Karpas-422 (cell line): Measurements from ENCODE around the gene DDX55. TPM values are rescaled to one million over a fixed set of nuclear protein-coding genes. Genes with fewer than 3 reads are reported as not detected.
"Not testable (repeated sequence)": the region's sequence is repeated elsewhere in the genome, so short reads cannot be mapped to it uniquely, and the experiment has no call there.

Experiments
- DNase-seq: peaks from one replicate; pipeline ENCODE4 v3.0.0-alpha.2; 2015
- H2AFZ ChIP-seq: fragments of 200-600 bp; sonication (generic); 2 replicates; pipeline ENCODE4 v1.6.1; 2014; ENCODE audit warnings: antibody characterized with exemption, low read length, mixed read lengths
- H3K27ac ChIP-seq: fragments of 200-600 bp; sonication (generic); 2 replicates; pipeline ENCODE4 v1.5.1; 2014; ENCODE audit warnings: mild to moderate bottlenecking, low read length, moderate library complexity
- H3K27me3 ChIP-seq: fragments of 200-600 bp; sonication (generic); 2 replicates; pipeline ENCODE4 v1.6.1; 2014; ENCODE audit warnings: low read length, mixed read lengths
- H3K36me3 ChIP-seq: fragments of 200-600 bp; sonication (generic); 2 replicates; pipeline ENCODE4 v1.6.1; 2014; ENCODE audit warnings: low read length, mixed read lengths; ENCODE audit not compliant: insufficient read depth
- H3K4me1 ChIP-seq: fragments of 200-600 bp; sonication (generic); 2 replicates; pipeline ENCODE4 v1.6.1; 2014; ENCODE audit warnings: mild to moderate bottlenecking, low read length, mixed read lengths
- H3K4me2 ChIP-seq: fragments of 200-600 bp; sonication (generic); 2 replicates; pipeline ENCODE4 v1.6.1; 2014; ENCODE audit warnings: low read length, low read depth, mild to moderate bottlenecking; ENCODE audit not compliant: poor library complexity, severe bottlenecking
- H3K4me3 ChIP-seq: fragments of 200-600 bp; sonication (generic); 2 replicates; pipeline ENCODE4 v1.5.1; 2014; ENCODE audit warnings: mild to moderate bottlenecking, antibody characterized with exemption, low read length, mixed read lengths
- H3K79me2 ChIP-seq: fragments of 200-600 bp; sonication (generic); 2 replicates; pipeline ENCODE4 v1.6.1; 2014; ENCODE audit warnings: mild to moderate bottlenecking, low read length, mixed read lengths
- H3K9ac ChIP-seq: fragments of 200-600 bp; sonication (generic); 2 replicates; pipeline ENCODE4 v1.6.0; 2014; ENCODE audit warnings: low read length
- H3K9me2 ChIP-seq: fragments of 200-600 bp; sonication (generic), shearing (Covaris generic); replicated peaks from 2 replicates; pipeline ENCODE4 v1.6.0; 2014; ENCODE audit warnings: mild to moderate bottlenecking, low read length, moderate library complexity; ENCODE audit not compliant: insufficient read depth
- H3K9me3 ChIP-seq: fragments of 300-700, 200-600 bp; sonication (generic); 2 replicates; pipeline ENCODE4 v1.6.1; 2014; ENCODE audit warnings: low read length, mixed read lengths
- H4K20me1 ChIP-seq: fragments of 200-600 bp; sonication (generic); 2 replicates; pipeline ENCODE4 v1.6.1; 2014; ENCODE audit warnings: mild to moderate bottlenecking, antibody characterized with exemption, low read length, low read depth; ENCODE audit not compliant: insufficient read depth
- total RNA-seq: library from RNA; depleted of rRNA; stranded (reverse); fragments of >200 nt; shearing (Covaris generic); gene quantifications from 2 replicates; pipeline ENCODE4 v1.2.3, GENCODE V29; 2014; ENCODE audit warnings: low replicate concordance

The DDX55 gene
- total RNA-seq, 1 experiment from 2014 or later = 36.4 TPM

DNA sequence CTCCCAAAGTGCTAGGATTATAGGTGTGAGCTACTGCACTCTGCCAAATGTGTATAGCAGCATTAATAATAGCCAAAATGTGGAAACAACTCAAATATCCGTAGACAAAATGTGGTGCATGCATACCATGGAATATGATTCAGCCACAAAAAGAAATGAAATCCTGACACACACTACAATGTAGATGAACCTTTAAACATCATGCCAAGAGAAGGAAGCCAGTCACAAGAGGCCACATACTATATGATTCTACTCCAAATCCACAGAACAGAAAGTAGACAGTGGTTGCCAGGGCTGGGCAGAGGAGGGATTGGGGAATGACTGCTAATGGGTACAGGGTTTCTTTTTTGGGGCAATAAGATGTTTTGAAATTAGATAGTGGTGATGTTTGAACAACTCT is 25.3 kb upstream of the DDX55 start:
- Histone ChIP-seq H3K9ac (no peak overlapping the region), H3K4me3 (no peak overlapping the region), H3K9me2 (no peaks in the 10 kb centered on the region), H3K36me3 (no peaks in the 10 kb centered on the region), H3K27me3 (no peaks in the 10 kb centered on the region; the same call in 1 of the 2 replicates), H3K4me1 (no peaks in the 10 kb centered on the region), H3K4me2 (no peak overlapping the region), H3K9me3 (no peaks in the 10 kb centered on the region), H3K79me2 (no peaks in the 10 kb centered on the region), H4K20me1 (no peaks in the 10 kb centered on the region), H2AFZ (no peak overlapping the region), H3K27ac (no peak overlapping the region)
- DNase-seq = no peak

- peaks cover 11% of the 10 kb centered on the region for H3K4me1 ChIP-seq
- H3K27me3 ChIP-seq = no peaks in the 10 kb centered on the region; the same call in 1 of the 2 replicates
- H3K79me2 ChIP-seq = peaks cover 5% of the 10 kb centered on the region
- H4K20me1 ChIP-seq = no peaks in the 10 kb centered on the region
- no peaks in the 10 kb centered on the region for H3K9me3 ChIP-seq
- H2AFZ ChIP-seq = no peak overlapping the region
- no peak for DNase-seq
- H3K4me3 ChIP-seq = no peak overlapping the region
- no peak overlapping the region for H3K9ac ChIP-seq
- H3K9me2 ChIP-seq = no peaks in the 10 kb centered on the region
- H3K4me2 ChIP-seq = no peak overlapping the region
- H3K27ac ChIP-seq = no peak overlapping the region
- H3K36me3 ChIP-seq = no peaks in the 10 kb centered on the region
Measured at GRCh38 chr12:123578243-123578642, 23.7 kb upstream of the DDX55 start.

DNA sequence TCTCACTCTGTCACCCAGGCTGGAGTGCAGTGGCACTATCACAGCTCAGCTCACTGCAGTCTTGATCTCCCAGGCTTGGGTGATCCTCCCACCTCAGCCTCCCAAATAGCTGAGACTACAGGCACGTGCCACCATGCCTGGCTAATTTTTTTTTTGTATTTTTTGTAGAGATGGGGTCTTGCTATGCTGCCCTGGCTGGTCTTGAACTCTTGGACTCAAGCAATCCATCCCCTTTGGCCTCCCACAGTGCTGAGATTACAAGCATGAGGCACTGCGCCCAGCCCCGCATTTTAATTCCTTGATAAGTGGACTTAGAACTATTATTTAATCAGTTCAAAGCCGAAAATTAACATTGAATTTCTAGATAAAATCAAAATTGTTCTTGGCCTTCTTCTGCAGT is 23.1 kb upstream of the DDX55 start:
- not testable (repeated sequence) for H2AFZ ChIP-seq, H3K9ac ChIP-seq, H3K79me2 ChIP-seq, H3K4me3 ChIP-seq, H3K4me2 ChIP-seq, H3K9me3 ChIP-seq, H3K9me2 ChIP-seq, H3K27me3 ChIP-seq, H3K36me3 ChIP-seq, H3K27ac ChIP-seq, DNase-seq, H4K20me1 ChIP-seq
- H3K4me1 ChIP-seq = peaks cover 13% of the 10 kb centered on the region

- no peak overlapping the region for H2AFZ ChIP-seq
- no peak overlapping the region for H3K9ac ChIP-seq
- no peak overlapping the region for H3K27ac ChIP-seq
- H3K9me3 ChIP-seq = no peaks in the 10 kb centered on the region
- no peak overlapping the region for H3K4me3 ChIP-seq
- H3K36me3 ChIP-seq = no peaks in the 10 kb centered on the region
- DNase-seq = no peak
- H4K20me1 ChIP-seq = peaks cover 11% of the 10 kb centered on the region; the same call in 1 of the 2 replicates
- no peaks in the 10 kb centered on the region; the same call in 1 of the 2 replicates for H3K27me3 ChIP-seq
- peaks cover 27% of the 10 kb centered on the region for H3K79me2 ChIP-seq
- H3K4me2 ChIP-seq = no peak overlapping the region
- peaks cover 18% of the 10 kb centered on the region for H3K4me1 ChIP-seq
- no peaks in the 10 kb centered on the region for H3K9me2 ChIP-seq
Measured at GRCh38 chr12:123580772-123581171, 21.1 kb upstream of the DDX55 start.

DNA sequence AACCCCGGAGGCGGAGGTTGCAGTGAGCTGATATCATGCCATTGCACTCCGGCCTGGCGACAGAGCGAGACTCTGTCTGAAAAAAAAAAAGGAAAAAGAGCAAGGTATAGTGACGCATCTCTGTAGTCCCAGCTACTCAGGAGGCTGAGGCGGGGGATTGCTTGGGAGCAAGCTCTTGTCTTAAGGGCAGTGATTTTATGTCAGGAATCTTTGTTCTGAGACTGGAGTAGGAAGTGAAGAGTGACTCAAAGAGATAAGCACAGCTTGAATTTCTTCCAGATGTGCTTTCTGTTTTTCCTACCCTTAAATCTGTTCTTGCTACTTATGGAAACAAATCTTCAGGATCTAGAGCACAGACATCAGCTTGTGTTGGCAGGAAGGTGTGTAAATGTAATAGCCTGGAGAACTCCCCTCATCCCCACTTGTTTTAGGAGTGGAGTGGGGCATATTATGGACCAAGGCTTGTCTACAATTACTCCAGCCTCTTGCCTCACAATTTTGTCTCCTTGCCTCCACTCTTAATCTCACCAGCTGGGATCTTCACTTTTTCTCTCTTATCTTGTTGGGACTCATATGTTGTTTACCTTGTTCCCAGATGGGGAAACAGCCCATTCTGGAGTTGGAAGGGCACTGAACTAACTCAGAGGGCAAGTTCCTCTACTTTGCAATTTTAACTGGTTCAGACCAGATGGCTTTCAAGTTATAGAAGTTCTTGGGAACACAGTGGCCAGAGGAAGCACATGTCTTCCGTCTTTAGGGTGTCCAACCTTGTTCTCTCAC is 10.0 kb upstream of the DDX55 start:
- Histone ChIP-seq H3K27me3 (no peaks in the 10 kb centered on the region), H3K4me2 (no peak overlapping the region), H3K4me3 (no peak overlapping the region), H4K20me1 (peaks cover 12% of the 10 kb centered on the region), H3K79me2 (peaks cover 75% of the 10 kb centered on the region), H3K4me1 (peaks cover 13% of the 10 kb centered on the region; the same call in 1 of the 2 replicates), H3K36me3 (peaks cover 62% of the 10 kb centered on the region), H3K9me2 (no peaks in the 10 kb centered on the region), H3K9ac (no peak overlapping the region), H3K9me3 (no peaks in the 10 kb centered on the region), H3K27ac (no peak overlapping the region), H2AFZ (no peak overlapping the region)
- DNase-seq = no peak

DNA sequence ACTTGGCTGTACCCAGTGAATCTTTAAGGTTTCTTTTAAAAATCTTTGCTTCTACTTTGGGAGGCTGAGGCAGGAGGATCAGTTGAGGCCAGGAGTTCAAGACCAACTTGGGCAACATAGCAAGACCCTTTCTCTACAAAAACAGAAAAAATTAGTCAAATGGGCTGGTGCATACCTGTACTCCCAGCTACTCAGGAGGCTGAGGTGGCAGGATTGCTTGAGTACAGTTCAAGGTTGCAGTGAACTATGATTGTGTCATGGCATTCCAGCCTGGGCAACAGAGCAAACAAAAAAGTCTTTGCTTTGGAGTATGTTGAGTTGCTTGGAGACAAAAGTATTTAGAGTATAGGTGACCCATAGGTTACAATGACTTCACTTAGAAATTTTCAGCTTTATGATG is 6.2 kb upstream of the DDX55 start:
- DNase-seq = no peak
- peaks cover 49% of the 10 kb centered on the region for H3K36me3 ChIP-seq

DNA sequence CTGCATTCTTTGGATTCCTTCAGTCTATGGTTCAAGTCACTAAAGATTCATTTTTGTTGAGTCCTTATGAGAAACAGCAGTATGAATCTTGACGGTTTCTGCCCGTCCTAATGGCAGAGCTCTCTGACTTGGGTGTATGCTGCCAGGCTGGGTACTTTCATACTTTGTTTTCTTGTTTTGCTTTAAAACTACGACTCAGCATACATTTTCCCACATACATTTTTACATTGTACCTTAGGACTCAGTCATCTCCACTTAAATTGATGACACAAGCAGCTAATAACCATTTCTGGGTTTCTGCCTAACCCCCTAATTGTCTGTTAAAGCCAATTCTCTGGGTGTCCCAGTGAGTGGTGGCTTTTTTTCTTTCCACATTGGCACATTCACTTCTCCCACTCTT is 4.8 kb upstream of the DDX55 start:
- H3K9me2 ChIP-seq = no peaks in the 10 kb centered on the region
- peaks cover 38% of the 10 kb centered on the region for H3K36me3 ChIP-seq
- no peak overlapping the region for H2AFZ ChIP-seq
- H3K9me3 ChIP-seq = no peaks in the 10 kb centered on the region
- H3K27me3 ChIP-seq = no peaks in the 10 kb centered on the region
- DNase-seq = no peak
- H3K27ac ChIP-seq = no peak overlapping the region
- peaks cover 42% of the 10 kb centered on the region for H3K79me2 ChIP-seq
- H3K4me1 ChIP-seq = peaks cover 5% of the 10 kb centered on the region; the same call in 1 of the 2 replicates
- H4K20me1 ChIP-seq = no peaks in the 10 kb centered on the region; the same call in 1 of the 2 replicates
- no peak overlapping the region for H3K4me3 ChIP-seq
- H3K9ac ChIP-seq = no peak overlapping the region
- H3K4me2 ChIP-seq = no peak overlapping the region

More for the DNA sequence above, 6.2 kb upstream of the DDX55 start:
- H3K4me2 ChIP-seq = no peak overlapping the region
- no peaks in the 10 kb centered on the region for H3K9me2 ChIP-seq
- no peak overlapping the region for H3K9ac ChIP-seq
- H3K9me3 ChIP-seq = no peaks in the 10 kb centered on the region
- H4K20me1 ChIP-seq = no peaks in the 10 kb centered on the region; the same call in 1 of the 2 replicates
- no peak overlapping the region for H3K27ac ChIP-seq
- no peaks in the 10 kb centered on the region for H3K27me3 ChIP-seq
- H3K4me3 ChIP-seq = no peak overlapping the region
- no peak overlapping the region for H2AFZ ChIP-seq
- H3K79me2 ChIP-seq = peaks cover 43% of the 10 kb centered on the region
- H3K4me1 ChIP-seq = peaks cover under 1% of the 10 kb centered on the region; the same call in 1 of the 2 replicates

GRCh38 chr12:123598522-123598921 is 3.4 kb upstream of the DDX55 start:
- H3K36me3 ChIP-seq = peaks cover 28% of the 10 kb centered on the region; the same call in 1 of the 2 replicates
- DNase-seq = no peak
- peaks cover 11% of the 10 kb centered on the region for H3K4me1 ChIP-seq
- H3K27me3 ChIP-seq = no peaks in the 10 kb centered on the region
- no peak overlapping the region for H2AFZ ChIP-seq
- H3K4me2 ChIP-seq = no peak overlapping the region
- peaks cover 43% of the 10 kb centered on the region for H3K79me2 ChIP-seq
- H3K9ac ChIP-seq = no peak overlapping the region
- H3K27ac ChIP-seq = no peak overlapping the region
- no peaks in the 10 kb centered on the region for H3K9me2 ChIP-seq
- H3K9me3 ChIP-seq = no peaks in the 10 kb centered on the region
- peaks cover 3% of the 10 kb centered on the region for H4K20me1 ChIP-seq
- H3K4me3 ChIP-seq = no peak overlapping the region
